ENCODE measurements around the gene GLCCI1.

Gene GLCCI1

DNA sequence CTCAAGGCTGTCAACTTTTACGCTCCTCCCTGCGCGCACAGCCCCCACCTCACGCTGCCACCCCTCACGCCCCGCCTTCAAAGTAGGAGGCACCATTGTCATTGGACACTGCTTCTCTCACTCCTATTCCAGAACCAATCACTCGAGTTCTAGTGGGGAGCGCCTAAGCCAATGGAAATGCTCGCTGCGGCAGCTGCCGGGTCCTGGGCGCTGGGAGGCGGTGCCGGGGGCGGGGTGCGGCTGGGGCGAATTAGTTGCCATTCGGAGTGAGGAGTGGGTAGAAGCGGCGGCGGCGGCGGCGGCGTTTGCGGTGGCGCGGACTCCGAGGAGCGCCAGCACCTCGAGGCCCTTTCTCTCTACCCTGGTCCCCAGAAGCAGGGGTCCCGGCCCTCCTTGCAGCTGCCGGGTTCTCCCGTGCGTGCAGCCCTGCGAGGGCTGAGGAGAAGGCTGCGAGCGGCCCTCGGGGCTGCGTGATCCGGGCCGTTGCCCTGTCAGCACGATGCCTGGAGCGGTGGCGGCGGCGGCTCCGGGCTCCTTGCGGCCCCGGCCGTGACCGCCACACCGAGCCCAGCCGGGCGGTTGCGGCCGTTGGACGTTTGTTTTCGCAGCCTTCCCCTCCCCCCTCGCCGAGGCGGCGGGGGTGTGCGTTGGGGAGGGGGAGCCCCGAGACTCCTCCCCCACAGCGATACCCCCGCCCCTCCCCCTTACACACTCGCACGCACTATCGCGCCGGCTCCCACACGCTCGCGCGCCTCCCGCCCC is at the start of gene GLCCI1:
TSS of gene GLCCI1 (plus strand) at position 253 of the 762 bp plus-strand sequence. CDS start 555 bp downstream, outside the sequence.
- in situ Hi-C loops (cut with HindIII; ENCODE audit: low pct_unique_long_range_greater_than_20kb, low sequenced_read_pairs) = no loop called here
- TF ChIP-seq JUND (IDR thresholded peaks at IDR 0.05; ENCODE audit: low read depth) = no peak
- peak; percentile 99 to 100 for DNase-seq (ENCODE audit: low read depth in 1 of 2, low spot score in 1 of 2)

DNA sequence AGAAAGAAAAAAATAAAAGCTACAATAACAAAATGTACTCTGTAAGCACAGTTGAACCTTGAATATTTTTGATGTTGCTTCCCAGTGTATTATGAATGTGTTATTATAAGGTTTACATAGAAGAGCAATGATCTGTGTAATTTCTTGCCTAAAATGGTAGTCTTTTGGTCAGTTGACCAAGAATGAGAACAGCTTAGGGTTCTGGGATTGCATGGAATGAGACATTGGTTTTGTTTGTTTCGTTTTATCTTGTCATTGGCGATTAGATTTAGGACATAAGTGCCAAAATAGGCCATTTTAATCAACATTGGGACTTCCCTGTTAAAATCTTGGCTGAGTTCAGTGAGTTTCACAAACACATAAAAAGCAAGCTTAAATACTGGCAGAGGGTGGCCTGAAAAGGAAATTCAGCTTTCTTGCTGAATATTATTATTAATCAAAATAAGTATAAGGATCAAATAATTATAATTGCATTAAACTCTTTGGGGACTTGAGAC is 49.1 kb upstream of the GLCCI1 start:
- in situ Hi-C loops (cut with HindIII; ENCODE audit: low pct_unique_long_range_greater_than_20kb, low sequenced_read_pairs) = no loop called here
- no peak for TF ChIP-seq JUND (IDR thresholded peaks at IDR 0.05; ENCODE audit: low read depth)
- no peak for DNase-seq (ENCODE audit: low read depth in 1 of 2, low spot score in 1 of 2)

DNA sequence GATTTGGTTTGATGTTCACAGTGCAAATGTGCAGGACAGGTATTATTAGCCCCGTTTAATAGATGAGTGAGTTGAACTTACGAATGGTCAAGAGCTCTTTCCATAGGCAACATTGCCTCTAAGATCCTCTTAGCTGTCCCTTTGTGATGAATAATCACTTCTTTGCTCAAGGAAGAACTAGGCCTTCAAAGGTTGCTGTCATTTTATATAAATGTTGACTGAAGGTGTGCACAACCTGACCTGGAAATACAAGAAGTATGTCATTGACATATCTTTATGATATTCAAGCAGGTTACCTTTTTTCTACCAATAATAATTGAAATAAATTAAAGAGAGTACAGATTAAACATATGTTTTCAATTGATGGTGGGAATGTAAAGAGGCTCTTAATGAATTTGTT is 48.5 kb upstream of the GLCCI1 start:
- no peak for TF ChIP-seq JUND (IDR thresholded peaks at IDR 0.05; ENCODE audit: low read depth)
- in situ Hi-C loops (cut with HindIII; ENCODE audit: low pct_unique_long_range_greater_than_20kb, low sequenced_read_pairs) = no loop called here
- no peak for DNase-seq (ENCODE audit: low read depth in 1 of 2, low spot score in 1 of 2)

DNA sequence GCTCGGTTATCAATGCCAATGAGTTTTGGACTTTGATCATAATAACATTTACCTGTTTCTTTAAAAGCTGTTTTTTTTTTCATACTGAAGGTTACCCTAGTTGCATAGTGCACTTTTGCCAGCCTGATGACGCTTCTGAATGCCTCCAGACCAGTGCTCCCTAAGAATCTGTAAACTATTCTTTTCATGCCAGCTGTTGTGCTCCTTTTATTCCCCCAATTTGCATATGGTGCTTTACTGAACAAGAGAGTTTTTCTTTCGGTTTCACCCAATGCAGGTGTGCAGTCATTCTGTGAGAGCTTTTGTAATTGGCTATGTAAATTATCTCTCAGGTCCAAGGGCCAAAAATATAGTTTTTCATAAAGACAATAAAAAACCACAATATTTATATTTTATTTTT is 48.1 kb upstream of the GLCCI1 start:
- DNase-seq (ENCODE audit: low read depth in 1 of 2, low spot score in 1 of 2) = no peak
- TF ChIP-seq JUND (IDR thresholded peaks at IDR 0.05; ENCODE audit: low read depth) = no peak
- in situ Hi-C loops (cut with HindIII; ENCODE audit: low pct_unique_long_range_greater_than_20kb, low sequenced_read_pairs) = no loop called here

DNA sequence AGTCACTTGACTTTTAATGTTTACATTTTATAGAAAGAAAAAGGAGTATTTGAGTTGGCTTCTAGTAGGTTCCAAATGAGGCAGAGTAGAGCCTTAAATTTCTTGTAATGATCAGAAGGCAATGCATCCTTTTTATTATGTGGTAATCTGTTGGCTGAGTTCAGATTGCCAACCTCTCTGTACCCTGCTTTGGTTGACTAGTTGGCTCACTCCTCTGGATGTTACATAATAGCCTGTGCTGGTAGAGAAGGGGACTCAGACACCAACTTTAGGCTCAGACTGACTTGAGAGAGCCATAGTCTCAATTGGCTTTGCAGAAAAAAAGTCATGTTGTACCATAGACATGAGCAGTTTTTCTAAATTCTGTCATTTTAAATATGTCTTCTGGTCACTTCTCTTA is 46.8 kb upstream of the GLCCI1 start:
- in situ Hi-C loops (cut with HindIII; ENCODE audit: low pct_unique_long_range_greater_than_20kb, low sequenced_read_pairs) = no loop called here
- DNase-seq (ENCODE audit: low read depth in 1 of 2, low spot score in 1 of 2) = no peak
- no peak for TF ChIP-seq JUND (IDR thresholded peaks at IDR 0.05; ENCODE audit: low read depth)

DNA sequence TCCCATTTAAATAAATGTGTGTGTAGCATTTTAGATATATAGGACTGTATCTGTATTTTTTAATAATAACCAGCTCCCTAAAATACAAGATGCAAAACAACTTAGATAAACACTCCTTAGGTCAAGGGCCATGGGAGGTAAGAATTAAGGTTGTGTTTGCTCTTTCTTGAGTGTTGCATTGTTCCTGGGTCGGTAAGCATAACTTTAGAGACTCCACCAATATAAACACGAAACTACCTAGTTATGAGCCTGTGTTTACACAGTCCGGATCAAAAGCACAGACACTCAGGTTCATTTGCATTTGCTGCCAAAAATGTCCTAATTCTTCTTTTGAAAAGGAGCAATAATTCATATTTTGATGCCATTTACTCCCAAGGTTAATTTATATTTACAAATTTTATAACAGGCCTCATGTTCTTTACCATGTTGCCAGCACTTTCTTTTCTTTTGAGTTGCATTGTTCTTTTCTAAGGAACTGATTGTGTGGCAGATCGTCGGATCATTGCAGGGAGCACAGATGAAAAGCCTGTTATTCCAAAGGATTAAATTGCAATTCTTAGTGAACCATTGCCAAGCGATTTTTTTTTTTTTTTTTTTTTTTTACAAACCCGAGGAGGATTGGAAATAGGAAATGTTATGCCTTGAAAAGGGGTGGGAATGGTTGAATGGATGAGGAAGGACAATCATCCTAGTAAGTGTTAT is 45.8 kb upstream of the GLCCI1 start:
- in situ Hi-C loops (cut with HindIII; ENCODE audit: low pct_unique_long_range_greater_than_20kb, low sequenced_read_pairs) = no loop called here

DNA sequence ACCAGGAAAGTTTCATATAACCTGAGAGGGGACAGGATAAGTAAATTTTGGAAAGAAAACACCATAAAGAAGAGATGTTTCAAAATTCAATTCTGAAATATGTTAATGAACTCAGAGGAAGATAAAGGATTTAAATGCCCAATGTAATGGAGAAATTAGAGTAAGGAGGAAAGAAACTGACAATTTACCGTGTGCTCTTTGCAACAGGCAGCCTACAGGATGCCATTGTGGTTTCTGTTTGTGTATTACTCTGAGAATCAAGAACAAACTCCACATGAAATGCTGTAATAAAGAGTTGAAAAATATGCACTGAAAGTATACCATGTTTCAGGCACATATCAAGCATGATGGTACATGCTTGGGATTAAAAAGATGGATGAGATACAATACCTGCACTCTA is 44.8 kb upstream of the GLCCI1 start:
- TF ChIP-seq JUND (IDR thresholded peaks at IDR 0.05; ENCODE audit: low read depth) = no peak
- in situ Hi-C loops (cut with HindIII; ENCODE audit: low pct_unique_long_range_greater_than_20kb, low sequenced_read_pairs) = no loop called here
- DNase-seq (ENCODE audit: low read depth in 1 of 2, low spot score in 1 of 2) = no peak

More for the DNA sequence above, 45.8 kb upstream of the GLCCI1 start:
- no peak for DNase-seq (ENCODE audit: low read depth in 1 of 2, low spot score in 1 of 2)
- no peak for TF ChIP-seq JUND (IDR thresholded peaks at IDR 0.05; ENCODE audit: low read depth)

DNA sequence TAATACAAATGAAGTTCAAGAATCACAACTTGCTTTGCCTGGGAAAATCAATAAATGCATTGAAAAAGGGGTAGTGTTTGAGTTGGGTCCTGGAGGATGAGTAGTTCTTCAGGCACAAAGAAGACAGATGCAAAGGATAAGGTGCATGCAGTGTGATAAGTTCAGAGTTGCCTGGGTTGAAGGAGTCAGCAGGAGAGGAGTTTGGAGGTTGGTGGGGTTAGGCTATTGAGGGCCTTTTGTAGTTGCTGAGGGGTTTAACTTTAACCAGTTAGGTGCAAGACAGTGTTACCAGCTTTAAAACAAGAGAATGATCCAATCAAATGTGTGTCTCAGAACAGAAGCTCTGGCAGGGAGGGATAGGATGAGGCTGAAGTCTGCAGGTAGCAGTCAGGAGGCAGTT is 44.3 kb upstream of the GLCCI1 start:
- in situ Hi-C loops (cut with HindIII; ENCODE audit: low pct_unique_long_range_greater_than_20kb, low sequenced_read_pairs) = no loop called here
- TF ChIP-seq JUND (IDR thresholded peaks at IDR 0.05; ENCODE audit: low read depth) = no peak
- DNase-seq (ENCODE audit: low read depth in 1 of 2, low spot score in 1 of 2) = no peak

DNA sequence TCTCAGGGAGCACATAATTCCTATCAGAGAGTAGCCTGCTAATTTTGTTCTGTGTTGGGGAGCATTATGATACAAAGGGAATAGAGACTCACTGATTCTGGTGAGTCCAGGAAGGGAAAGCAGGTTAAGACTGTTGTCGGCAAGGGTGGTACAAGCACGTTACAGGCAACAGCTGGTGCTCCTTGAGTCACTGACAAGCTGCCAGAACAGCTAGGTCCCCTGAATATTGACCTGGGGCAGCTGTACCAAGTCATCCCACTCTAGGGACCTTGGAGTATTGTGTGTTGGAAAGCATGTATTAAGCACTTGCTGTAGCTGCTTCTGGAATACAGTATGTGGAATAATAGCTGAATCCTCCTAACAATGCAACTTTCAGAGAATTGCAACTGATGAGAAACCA is 37.0 kb upstream of the GLCCI1 start:
- in situ Hi-C loops (cut with HindIII; ENCODE audit: low pct_unique_long_range_greater_than_20kb, low sequenced_read_pairs) = no loop called here
- DNase-seq (ENCODE audit: low read depth in 1 of 2, low spot score in 1 of 2) = no peak
- TF ChIP-seq JUND (IDR thresholded peaks at IDR 0.05; ENCODE audit: low read depth) = no peak

DNA sequence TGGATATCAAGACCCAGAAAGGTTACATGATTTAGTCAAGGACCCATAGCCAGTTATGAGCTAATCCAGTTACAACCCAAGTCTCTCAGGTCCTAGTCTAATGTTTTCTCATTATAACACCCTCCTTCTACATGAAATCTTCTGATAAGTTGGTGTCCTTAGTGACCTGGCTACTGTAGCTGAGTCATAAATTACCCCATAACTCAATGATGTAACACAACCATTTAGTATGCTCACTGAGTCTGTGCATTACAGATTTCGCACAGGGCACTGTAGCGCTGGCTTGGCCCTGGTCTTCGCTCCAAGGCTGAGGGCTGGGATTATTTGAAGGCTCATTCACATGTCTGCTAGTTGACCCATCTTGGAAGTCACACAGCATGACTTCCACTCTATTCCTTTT is 36.0 kb upstream of the GLCCI1 start:
- no peak for TF ChIP-seq JUND (IDR thresholded peaks at IDR 0.05; ENCODE audit: low read depth)
- no peak for DNase-seq (ENCODE audit: low read depth in 1 of 2, low spot score in 1 of 2)
- in situ Hi-C loops (cut with HindIII; ENCODE audit: low pct_unique_long_range_greater_than_20kb, low sequenced_read_pairs) = no loop called here

DNA sequence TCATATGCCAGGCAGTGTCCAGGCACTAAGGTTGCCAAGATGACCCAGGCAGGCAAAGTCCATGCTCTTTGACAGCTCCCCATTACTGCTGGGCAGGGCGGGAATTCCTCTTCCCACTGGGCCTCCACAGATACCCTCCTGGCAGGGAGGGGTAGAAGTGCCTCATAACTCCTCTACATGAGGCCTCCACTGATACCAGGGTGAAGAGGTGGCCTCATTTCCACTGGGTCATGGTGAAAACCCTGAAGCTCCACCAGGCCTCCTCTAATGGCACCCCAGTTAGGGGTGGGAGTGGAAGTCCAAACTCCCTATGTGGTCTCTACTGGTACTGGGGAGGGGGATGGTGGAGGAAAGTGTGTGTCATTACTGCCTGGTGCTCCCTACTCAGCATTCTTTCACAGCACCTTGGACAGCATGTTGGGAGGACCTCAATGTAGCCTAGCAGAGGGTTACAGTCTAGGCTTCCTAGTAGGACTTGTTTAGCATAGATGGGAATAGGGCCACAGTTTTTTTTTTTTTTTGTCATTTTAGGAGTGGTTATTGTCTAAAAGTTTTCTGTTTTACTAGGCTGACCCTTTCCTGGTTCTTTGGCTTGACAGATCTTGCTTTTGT is 34.6 kb upstream of the GLCCI1 start:
- in situ Hi-C loops (cut with HindIII; ENCODE audit: low pct_unique_long_range_greater_than_20kb, low sequenced_read_pairs) = no loop called here

DNA sequence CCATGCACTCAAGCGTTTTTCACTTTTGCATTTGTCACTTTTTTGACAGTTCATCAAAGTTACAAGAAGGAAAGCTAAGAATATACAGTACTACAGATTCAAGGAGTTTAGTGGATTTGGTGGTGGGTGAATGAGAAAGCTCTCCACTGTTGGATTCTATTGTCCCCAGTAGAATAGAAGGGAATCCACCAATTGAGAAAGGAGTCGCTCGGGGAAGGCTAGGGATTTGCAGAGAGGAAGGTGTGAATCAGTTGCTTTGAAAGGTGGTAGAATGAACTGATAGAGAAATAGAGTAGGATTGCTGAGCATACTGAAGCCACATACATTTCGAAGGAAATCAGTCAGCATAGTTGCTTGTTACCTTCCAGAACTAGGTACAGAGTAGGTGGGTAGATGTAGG is 33.7 kb upstream of the GLCCI1 start:
- in situ Hi-C loops (cut with HindIII; ENCODE audit: low pct_unique_long_range_greater_than_20kb, low sequenced_read_pairs) = no loop called here
- no peak for TF ChIP-seq JUND (IDR thresholded peaks at IDR 0.05; ENCODE audit: low read depth)
- DNase-seq (ENCODE audit: low read depth in 1 of 2, low spot score in 1 of 2) = no peak

More for the DNA sequence above, 34.6 kb upstream of the GLCCI1 start:
- DNase-seq (ENCODE audit: low read depth in 1 of 2, low spot score in 1 of 2) = no peak
- no peak for TF ChIP-seq JUND (IDR thresholded peaks at IDR 0.05; ENCODE audit: low read depth)

DNA sequence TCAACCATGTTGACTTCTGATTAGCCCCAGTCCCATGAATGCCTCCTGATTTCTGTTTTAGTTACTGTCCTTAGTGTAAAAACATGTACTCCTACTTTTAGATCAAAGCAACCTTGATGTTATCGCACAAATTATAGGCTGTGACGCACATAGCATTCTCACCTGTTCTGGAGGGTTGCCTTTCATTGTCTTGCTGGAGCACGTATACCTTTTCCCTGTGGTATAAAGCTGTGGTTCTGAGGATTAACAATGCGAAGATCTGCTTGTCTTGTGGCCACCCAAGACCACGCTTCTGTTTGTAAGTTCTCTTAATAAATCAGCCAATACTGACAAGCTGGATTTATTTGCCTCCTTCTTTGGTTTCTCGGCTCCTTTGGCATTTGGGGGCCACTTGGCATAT is 30.1 kb upstream of the GLCCI1 start:
- no peak for TF ChIP-seq JUND (IDR thresholded peaks at IDR 0.05; ENCODE audit: low read depth)
- no peak for DNase-seq (ENCODE audit: low read depth in 1 of 2, low spot score in 1 of 2)
- in situ Hi-C loops (cut with HindIII; ENCODE audit: low pct_unique_long_range_greater_than_20kb, low sequenced_read_pairs) = no loop called here
